ENCODE measurements around the gene AOAH.

DNA sequence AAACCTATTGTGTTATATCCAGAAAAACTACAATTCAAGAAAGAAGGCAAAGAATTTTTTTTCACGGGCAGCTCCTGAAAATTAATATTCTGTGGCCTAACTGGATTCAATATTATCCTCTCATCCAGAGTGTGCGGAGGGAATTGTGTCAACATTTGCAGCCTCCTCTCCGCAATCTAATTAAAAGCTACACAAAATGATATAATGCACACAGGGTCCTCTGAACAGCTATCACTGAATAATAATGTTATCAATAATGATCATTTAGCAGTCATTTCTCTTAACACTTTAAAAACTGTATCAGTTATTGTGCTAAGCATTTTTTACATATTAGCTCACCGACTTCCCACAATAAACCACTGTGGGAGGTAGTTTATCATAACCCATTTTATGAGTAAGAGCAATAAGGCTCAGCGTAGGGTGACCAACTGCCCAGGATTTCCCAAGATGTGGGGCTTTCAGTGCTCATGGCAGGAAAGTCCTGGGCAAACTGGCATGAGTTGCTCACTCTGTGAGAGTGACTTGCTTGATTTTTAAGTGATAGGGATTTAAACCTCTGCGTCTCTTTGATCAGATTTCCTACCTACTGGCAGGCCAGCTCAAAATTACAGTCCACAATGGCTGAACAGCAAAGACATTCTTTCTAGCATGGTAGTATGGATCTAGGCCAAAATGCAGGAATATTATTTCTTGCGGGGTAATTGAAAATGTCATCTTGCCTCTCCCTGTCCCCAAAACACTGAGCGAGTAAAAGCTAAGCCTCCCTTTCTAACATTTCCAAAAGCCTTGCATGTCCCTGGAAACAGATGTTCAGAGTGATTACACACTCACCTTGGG lies 65.7 kb downstream of the AOAH start:
- TF ChIP-seq, protein P1, sequence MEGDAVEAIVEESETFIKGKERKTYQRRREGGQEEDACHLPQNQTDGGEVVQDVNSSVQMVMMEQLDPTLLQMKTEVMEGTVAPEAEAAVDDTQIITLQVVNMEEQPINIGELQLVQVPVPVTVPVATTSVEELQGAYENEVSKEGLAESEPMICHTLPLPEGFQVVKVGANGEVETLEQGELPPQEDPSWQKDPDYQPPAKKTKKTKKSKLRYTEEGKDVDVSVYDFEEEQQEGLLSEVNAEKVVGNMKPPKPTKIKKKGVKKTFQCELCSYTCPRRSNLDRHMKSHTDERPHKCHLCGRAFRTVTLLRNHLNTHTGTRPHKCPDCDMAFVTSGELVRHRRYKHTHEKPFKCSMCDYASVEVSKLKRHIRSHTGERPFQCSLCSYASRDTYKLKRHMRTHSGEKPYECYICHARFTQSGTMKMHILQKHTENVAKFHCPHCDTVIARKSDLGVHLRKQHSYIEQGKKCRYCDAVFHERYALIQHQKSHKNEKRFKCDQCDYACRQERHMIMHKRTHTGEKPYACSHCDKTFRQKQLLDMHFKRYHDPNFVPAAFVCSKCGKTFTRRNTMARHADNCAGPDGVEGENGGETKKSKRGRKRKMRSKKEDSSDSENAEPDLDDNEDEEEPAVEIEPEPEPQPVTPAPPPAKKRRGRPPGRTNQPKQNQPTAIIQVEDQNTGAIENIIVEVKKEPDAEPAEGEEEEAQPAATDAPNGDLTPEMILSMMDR (conservative IDR thresholded peaks at IDR 0.05; ENCODE audit: low read depth, low read length) = no peak
- no peak for TF ChIP-seq EZH2 (IDR thresholded peaks at IDR 0.05; ENCODE audit: borderline replicate concordance, low read depth, low read length, poor library complexity, severe bottlenecking)
